HPDE6-E6E7 (cell line): ENCODE data around the gene DISP1.
"Not testable (repeated sequence)": the region's sequence is repeated elsewhere in the genome, so short reads cannot be mapped to it uniquely, and the experiment has no call there.

ENCODE experiments used
- DNase-seq: peaks from one replicate; pipeline ENCODE4 v3.0.0; 2011; ENCODE audit warnings: missing footprints; ENCODE audit errors: extremely low spot score

The DISP1 gene

GRCh38 chr1:222792744-222793143 is 22.1 kb upstream of the DISP1 start:
- no peak for DNase-seq

- no peak for DNase-seq
Observed at GRCh38 chr1:222794656-222795474, 20.0 kb upstream of the DISP1 start.

- no peak for DNase-seq
Observed at GRCh38 chr1:222798116-222798515, 16.7 kb upstream of the DISP1 start.

- no peak for DNase-seq
Observed at GRCh38 chr1:222798975-222799374, 15.9 kb upstream of the DISP1 start.

GRCh38 chr1:222801067-222801466 is 13.8 kb upstream of the DISP1 start:
- no peak for DNase-seq

- no peak for DNase-seq
Observed at GRCh38 chr1:222811671-222812070, 3.2 kb upstream of the DISP1 start.

GRCh38 chr1:222813866-222814535 is 838 bp upstream of the DISP1 start:
- DNase-seq: no peak

- no peak for DNase-seq
Observed at GRCh38 chr1:222815440-222815765, 564 bp downstream of the DISP1 start.

- peak; percentile 69 for DNase-seq
Observed at GRCh38 chr1:222817529-222817928, 2.7 kb downstream of the DISP1 start.

- no peak for DNase-seq
Observed at GRCh38 chr1:222818171-222818570, 3.3 kb downstream of the DISP1 start.

GRCh38 chr1:222820171-222820712 is 5.4 kb downstream of the DISP1 start:
- peak; percentile 26 for DNase-seq

GRCh38 chr1:222821239-222821638 is 6.4 kb downstream of the DISP1 start:
- DNase-seq: no peak

GRCh38 chr1:222823695-222824094 is 8.9 kb downstream of the DISP1 start:
- no peak for DNase-seq

GRCh38 chr1:222824641-222825040 is 9.8 kb downstream of the DISP1 start:
- no peak for DNase-seq

- no peak for DNase-seq
Observed at GRCh38 chr1:222828939-222829338, 14.1 kb downstream of the DISP1 start.

GRCh38 chr1:222829868-222830267 is 15.0 kb downstream of the DISP1 start:
- no peak for DNase-seq

- no peak for DNase-seq
Observed at GRCh38 chr1:222833356-222833876, 18.6 kb downstream of the DISP1 start.

- DNase-seq: no peak
Observed at GRCh38 chr1:222843469-222844410, 28.9 kb downstream of the DISP1 start.

- no peak for DNase-seq
Observed at GRCh38 chr1:222844411-222844779, 29.6 kb downstream of the DISP1 start.

GRCh38 chr1:222845763-222846162 is 30.9 kb downstream of the DISP1 start:
- DNase-seq: no peak

- not testable (repeated sequence) for DNase-seq
Observed at GRCh38 chr1:222850550-222850949, 35.7 kb downstream of the DISP1 start.

- no peak for DNase-seq
Observed at GRCh38 chr1:222852326-222852725, 37.5 kb downstream of the DISP1 start.
